K562 (cell line): ENCODE data around the gene HMGN1.

Experiments used
- ARNT ChIP-seq, 2 experiments: fragments of 450-650 bp; IDR thresholded peaks; 2 replicates each; pipeline ENCODE4 v1.6.1; 2016; ENCODE audit warnings: mild to moderate bottlenecking in 1 of 2
- CBX8 ChIP-seq: fragments of 200-600 bp; sonication (generic); IDR thresholded peaks from 2 replicates; pipeline ENCODE4 v1.6.1; 2012; ENCODE audit warnings: borderline replicate concordance, mixed run types, low read depth, mild to moderate bottlenecking, moderate library complexity, mixed read lengths, low read length, control low read depth, inconsistent platforms; ENCODE audit not compliant: poor library complexity, severe bottlenecking; ENCODE audit errors: extremely low read depth
- EP300 ChIP-seq: IDR thresholded peaks from 2 replicates; pipeline ENCODE4 v1.6.1; 2012; ENCODE audit warnings: low read length, improper control_type of control experiment
- EZH2 ChIP-seq: IDR thresholded peaks from 2 replicates; pipeline ENCODE4 v1.6.1; 2012; ENCODE audit warnings: low read depth, mild to moderate bottlenecking, inconsistent platforms, low read length, borderline replicate concordance
- GABPA ChIP-seq: fragments of 200-800 bp; sonication (Bioruptor generic); conservative IDR thresholded peaks from 2 replicates; pipeline ENCODE4 v1.6.1; 2016; ENCODE audit warnings: low read depth, missing genetic modification characterization, missing compliant biosample characterization
- LARP7 ChIP-seq: fragments of 450-650 bp; IDR thresholded peaks from 2 replicates; pipeline ENCODE4 v1.6.1; 2016
- MTA3 ChIP-seq: fragments of 450-650 bp; formaldehyde crosslinking; IDR thresholded peaks from 2 replicates; pipeline ENCODE4 v1.6.1; 2017; ENCODE audit warnings: mild to moderate bottlenecking, borderline replicate concordance
- NFRKB ChIP-seq: fragments of 450-650 bp; IDR thresholded peaks from 2 replicates; pipeline ENCODE4 v1.6.1; 2016; ENCODE audit warnings: low read depth
- PTBP1 ChIP-seq: fragments of 200-400 bp; formaldehyde crosslinking; IDR thresholded peaks from 2 replicates; pipeline ENCODE4 v1.6.1; 2017; ENCODE audit warnings: low read depth, low read length
- TEAD2 ChIP-seq: fragments of 450-650 bp; IDR thresholded peaks from 2 replicates; pipeline ENCODE4 v1.6.1; 2016; ENCODE audit warnings: missing genetic modification characterization, control low read depth, missing compliant biosample characterization
- TFE3 ChIP-seq: fragments of 450-650 bp; formaldehyde crosslinking; IDR thresholded peaks from 2 replicates; pipeline ENCODE4 v1.4.0; 2020; ENCODE audit warnings: mild to moderate bottlenecking, mixed read lengths
- ZBTB33 ChIP-seq: sonication (generic); formaldehyde crosslinking; IDR thresholded peaks from 2 replicates; pipeline ENCODE4 v1.8.1; 2023; ENCODE audit warnings: mild to moderate bottlenecking, missing genetic modification reagents
- ZNF232 ChIP-seq: sonication (generic); formaldehyde crosslinking; IDR thresholded peaks from 2 replicates; pipeline ENCODE4 v1.8.0; 2022; ENCODE audit warnings: mild to moderate bottlenecking, missing genetic modification reagents
- ZNF263 ChIP-seq: sonication (generic); formaldehyde crosslinking; IDR thresholded peaks from 2 replicates; pipeline ENCODE4 v1.8.0; 2022; ENCODE audit warnings: mild to moderate bottlenecking, missing genetic modification reagents, borderline replicate concordance

GRCh38 chr21:39385299-39386145, 36.6 kb upstream of the HMGN1 start:
- TF ChIP-seq PTBP1 (no peak), TFE3 (CRISPR knock-in tag) (no peak), GABPA (tag) (no peak), NFRKB (no peak), ZBTB33 (CRISPR knock-in tag) (peak; percentile 87), EZH2 (no peak), ZNF263 (CRISPR knock-in tag) (no peak), LARP7 (no peak), MTA3 (no peak), ARNT (IDR thresholded peaks at IDR 0.05) (no peak), ZNF232 (CRISPR knock-in tag) (no peak), EP300 (no peak), TEAD2 (tag) (no peak), CBX8 (no peak)
